Tibial nerve (tissue), 4 donors: ENCODE measurements around the gene GMCL1. TPM values are rescaled to one million over a fixed set of nuclear protein-coding genes. Genes with fewer than 3 reads are reported as not detected.

Experiments
- DNase-seq, 2 donors: peaks; one replicate each; pipeline ENCODE4 v3.0.0-alpha.2; 2019; ENCODE audit warnings: low spot score in 2 of 2
- H3K27ac ChIP-seq, 4 donors: fragments of 200-600 bp; sonication (generic) in 3 of 4; one replicate each; pipeline ENCODE4 v1.5.1; 2017 to 2019; ENCODE audit warnings: mild to moderate bottlenecking in 1 of 4
- H3K27me3 ChIP-seq, 2 donors: fragments of 200-600 bp; sonication (generic) in 1 of 2; one replicate each; pipeline versions ENCODE4 v1.5.1 to v1.6.0; 2017 to 2019
- H3K36me3 ChIP-seq, 3 donors: fragments of 200-600 bp; sonication (generic); one replicate each; pipeline ENCODE4 v1.5.1; 2018 to 2019
- H3K4me1 ChIP-seq, 4 donors: fragments of 200-600 bp; sonication (generic) in 3 of 4; one replicate each; pipeline ENCODE4 v1.5.1; 2017 to 2019
- H3K4me3 ChIP-seq, 4 donors: fragments of 200-600 bp; sonication (generic) in 3 of 4; one replicate each; pipeline ENCODE4 v1.5.1; 2017 to 2019; ENCODE audit warnings: mild to moderate bottlenecking in 1 of 4, moderate library complexity in 1 of 4
- H3K9me3 ChIP-seq, 4 donors: fragments of 200-600 bp; sonication (generic) in 3 of 4; one replicate each; pipeline ENCODE4 v1.5.1; 2017 to 2019
- CTCF ChIP-seq, 5 experiments: fragments of 200-600 bp in 3 of 5; fragments of 450-650 bp in 2 of 5; sonication (generic) in 3 of 5; IDR thresholded peaks; one replicate each; pipeline ENCODE4 v1.5.1; 2016 to 2019; ENCODE audit warnings: antibody characterized with exemption in 5 of 5, mild to moderate bottlenecking in 3 of 5, moderate library complexity in 2 of 5
- EP300 ChIP-seq, 2 donors: sonication (generic); formaldehyde crosslinking; IDR thresholded peaks; one replicate each; pipeline ENCODE4 v1.6.1; 2017; ENCODE audit warnings: antibody characterized with exemption in 2 of 2, mild to moderate bottlenecking in 1 of 2
- POLR2A ChIP-seq, 2 donors: fragments of 450-650 bp; IDR thresholded peaks; one replicate each; pipeline ENCODE4 v1.6.1; 2017; ENCODE audit warnings: antibody characterized with exemption in 2 of 2, mild to moderate bottlenecking in 2 of 2, moderate library complexity in 2 of 2
- WGBS, 2 donors: methylation state at CpG; one replicate each; pipeline ENCODE4 v1.1.5; 2018; 5-methylcytosine and 5-hydroxymethylcytosine counted together
- total RNA-seq, 4 donors: library from RNA; depleted of rRNA; stranded (reverse); fragments of >200 nt; gene quantifications; one replicate each; pipeline ENCODE4 v1.1.0, GENCODE V29; 2016

GMCL1 gene
- total RNA-seq, 4 donors from 2014 or later: 11.2 to 20.1 (median 15.5) TPM

- DNase-seq: peak; percentile 99 to 100
- 0% methylated on average over 38 to 39 of the region's 56 CpGs for WGBS, 2 donors
- TF ChIP-seq CTCF (IDR thresholded peaks at IDR 0.05): peak; percentile 16 to 50 (median 26)
- TF ChIP-seq POLR2A (IDR thresholded peaks at IDR 0.05): peak; percentile 93 to 99
- peak; percentile 68 to 99 for TF ChIP-seq EP300 (IDR thresholded peaks at IDR 0.05)
- Histone ChIP-seq H3K4me1 (peaks cover 0 to 50% (median 11%) of the 10 kb centered on the region in 4 donors), H3K4me3 (peak overlapping the region; percentile 74 to 98 (median 84)), H3K27ac (peak overlapping the region; percentile 97 to 100 (median 99)), H3K36me3 (peaks cover 0 to 25% (median 0%) of the 10 kb centered on the region in 3 donors), H3K9me3 (no peaks in the 10 kb centered on the region), H3K27me3 (no peaks in the 10 kb centered on the region)
Measured at GRCh38 chr2:69914164-69914949, 84.9 kb downstream of the GMCL1 start.

- no peaks in the 10 kb centered on the region for H3K27me3 ChIP-seq
- no peak for DNase-seq
- peak within 1 kb of the TSS; percentile 74 to 98 (median 84) for H3K4me3 ChIP-seq
- H3K9me3 ChIP-seq: no peaks in the 10 kb centered on the region
- TF ChIP-seq POLR2A (IDR thresholded peaks at IDR 0.05) (peak; percentile 86 to 93), EP300 (IDR thresholded peaks at IDR 0.05) (peak in 1 of 2 donors; percentile 18), CTCF (IDR thresholded peaks at IDR 0.05) (peak in 1 of 5 experiments; percentile 8)
- H3K36me3 ChIP-seq: peaks cover 0 to 25% (median 0%) of the 10 kb centered on the region in 3 donors
- peak within 1 kb of the TSS; percentile 97 to 100 (median 99) for H3K27ac ChIP-seq
- 1% methylated on average over 24 to 58 of the region's 81 CpGs for WGBS, 2 donors
- H3K4me1 ChIP-seq: peaks cover 0 to 50% (median 11%) of the 10 kb centered on the region in 4 donors
Measured at GRCh38 chr2:69914950-69915945, 85.8 kb downstream of the GMCL1 start, which contains the start of gene MXD1. MXD1 (plus strand) TSS chr2:69915109; CDS start chr2:69915331, 222 bp downstream.

GRCh38 chr2:69916106-69916505, 86.6 kb downstream of the GMCL1 start:
- 38 to 41% methylated on average over 2 of the region's 2 CpGs for WGBS, 2 donors
- TF ChIP-seq POLR2A (IDR thresholded peaks at IDR 0.05): no peak
- no peak for TF ChIP-seq CTCF (IDR thresholded peaks at IDR 0.05)
- TF ChIP-seq EP300 (IDR thresholded peaks at IDR 0.05): no peak
- Histone ChIP-seq H3K4me1 (peaks cover 0 to 50% (median 11%) of the 10 kb centered on the region in 4 donors), H3K4me3 (peak overlapping the region in 3 of 4 donors; percentile 74 to 85 (median 74)), H3K9me3 (no peaks in the 10 kb centered on the region), H3K36me3 (peaks cover 0 to 22% (median 0%) of the 10 kb centered on the region in 3 donors), H3K27ac (peak overlapping the region; percentile 93 to 96 (median 94)), H3K27me3 (no peaks in the 10 kb centered on the region)
- no peak for DNase-seq

- no peak for TF ChIP-seq EP300 (IDR thresholded peaks at IDR 0.05)
- TF ChIP-seq POLR2A (IDR thresholded peaks at IDR 0.05): no peak
- no peak for TF ChIP-seq CTCF (IDR thresholded peaks at IDR 0.05)
- Histone ChIP-seq H3K27ac (peak overlapping the region in 2 of 4 donors; percentile 58 to 96), H3K4me1 (peaks cover 0 to 42% (median 11%) of the 10 kb centered on the region in 4 donors), H3K36me3 (peaks cover 0 to 38% (median 8%) of the 10 kb centered on the region in 3 donors), H3K4me3 (no peak overlapping the region), H3K9me3 (no peaks in the 10 kb centered on the region), H3K27me3 (no peaks in the 10 kb centered on the region)
- 51 to 57% methylated on average over 3 of the region's 3 CpGs for WGBS, 2 donors
- DNase-seq: no peak
Measured at GRCh38 chr2:69917852-69918251, 88.4 kb downstream of the GMCL1 start.
